ENCODE results near the gene HAUS7.

The HAUS7 gene

DNA sequence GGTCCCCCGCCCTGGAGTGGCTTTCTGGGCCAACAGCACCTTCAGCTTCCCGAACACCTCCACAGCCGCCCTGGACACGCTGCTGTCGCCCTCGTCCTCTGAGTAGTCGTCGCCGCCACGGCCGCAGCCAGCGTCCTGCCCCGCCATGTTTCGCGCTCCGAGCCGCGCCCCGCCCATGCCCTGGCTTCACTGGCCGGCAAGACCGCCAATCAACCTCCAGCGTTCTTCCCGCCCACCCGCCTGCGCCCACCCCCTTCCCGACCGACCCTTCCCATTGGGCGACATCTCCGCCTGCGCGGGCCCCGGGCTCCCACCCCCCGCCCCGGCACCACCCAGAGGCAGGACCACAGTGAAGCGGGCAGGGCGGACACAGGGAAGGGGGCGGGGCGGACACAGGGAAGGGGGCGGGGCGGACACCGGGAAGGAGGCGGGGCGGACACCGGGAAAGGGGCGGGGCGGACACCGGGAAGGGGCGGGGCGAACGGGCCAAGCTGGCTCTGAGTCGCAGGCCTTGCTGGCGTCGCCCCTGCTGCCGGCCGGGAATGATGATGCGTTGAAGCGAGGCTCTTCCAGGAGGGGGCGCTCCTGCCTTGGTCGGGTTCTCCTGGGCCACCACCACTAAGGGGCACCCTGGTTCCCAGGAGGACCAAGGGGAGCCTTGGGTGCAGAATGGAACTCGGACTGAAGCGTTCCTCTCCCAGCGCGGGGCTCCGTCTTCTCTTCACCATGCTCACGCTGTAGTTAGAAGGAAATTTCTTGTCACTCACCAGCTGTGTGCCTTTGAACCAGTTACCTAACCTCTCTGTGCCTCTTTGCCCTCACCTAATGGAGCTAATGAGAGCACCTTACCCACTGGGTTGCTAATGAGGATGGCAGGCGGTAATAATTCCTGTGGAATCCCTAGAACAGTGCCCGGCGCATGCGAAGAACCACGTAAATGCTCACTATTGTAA lies at the start of gene HAUS7:
Gene HAUS7, minus strand, starts transcription at position 166 of the 953 bp plus-strand sequence. Its CDS starts 19 bp downstream, at position 147.
- peak; percentile 80 for DNase-seq

- no peak for DNase-seq
These were observed 49.4 kb upstream of the HAUS7 start for GRCh38 chrX:153519569-153520286.

DNA sequence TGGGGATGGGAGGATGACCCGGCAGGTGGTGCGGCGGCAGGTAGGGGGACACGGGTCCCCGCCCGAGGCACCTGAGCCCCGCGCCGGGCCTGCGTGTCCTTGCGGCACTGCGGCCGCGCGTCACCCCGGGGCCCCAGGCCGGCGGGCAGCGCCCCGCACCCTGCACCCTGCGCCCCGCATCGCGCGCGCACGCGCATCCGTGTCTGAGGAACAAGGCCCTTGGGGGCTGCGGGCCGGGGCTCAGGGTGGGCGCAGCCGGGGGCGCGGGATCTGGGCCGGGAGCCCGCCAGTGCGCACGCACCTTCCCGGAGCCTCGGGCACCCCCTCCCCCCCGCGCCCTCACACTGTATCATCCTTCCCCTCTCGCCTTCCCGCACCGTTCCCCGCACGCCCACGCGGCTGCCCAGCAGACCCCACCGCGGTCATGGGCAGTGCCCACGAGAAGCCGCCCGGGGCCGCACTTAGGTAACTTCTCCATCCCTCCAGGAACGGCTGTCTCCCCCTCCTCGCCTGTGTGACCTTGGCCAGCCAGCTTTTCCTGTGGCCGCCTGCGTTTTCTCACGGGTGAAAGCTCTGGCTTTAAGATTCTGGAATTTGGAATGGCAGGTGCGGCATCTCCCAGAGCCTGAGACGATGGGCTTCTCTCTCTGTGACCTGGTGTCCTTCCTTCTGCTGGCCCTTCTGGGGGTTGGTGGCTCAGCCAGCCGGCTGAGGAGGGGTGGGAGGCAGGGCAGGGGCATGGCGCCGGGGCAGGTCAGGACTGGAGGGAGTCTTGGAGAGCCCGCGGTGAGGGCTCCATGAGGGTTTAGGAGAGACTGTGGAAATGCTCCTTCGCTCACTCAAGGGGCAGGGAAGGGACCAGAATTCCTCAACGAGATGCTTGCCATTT lies 47.8 kb upstream of the HAUS7 start:
- DNase-seq = no peak

DNA sequence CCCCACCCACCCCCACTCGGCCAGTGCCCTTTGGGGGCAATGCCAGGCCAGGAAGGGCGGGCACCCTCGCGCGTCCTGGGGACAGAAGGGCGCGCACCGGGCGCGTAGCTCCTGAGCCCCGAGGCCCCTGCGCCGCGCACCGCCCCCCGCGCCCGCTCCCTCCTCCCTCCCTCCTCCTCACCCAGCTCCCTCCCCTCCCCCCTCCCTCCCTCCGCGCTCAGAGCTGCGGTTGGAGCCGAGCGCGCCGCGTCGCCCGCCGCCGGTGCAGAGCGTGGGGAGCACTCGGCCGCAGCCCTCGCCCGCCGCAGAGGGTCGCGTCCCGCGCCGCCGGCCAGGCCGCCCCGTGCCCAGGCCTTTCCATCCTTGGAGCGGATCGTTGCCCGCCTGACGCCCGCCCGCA lies 47.0 kb upstream of the HAUS7 start, which contains the start of gene ATP2B3:
Gene ATP2B3, plus strand, starts transcription at position 220 of the 400 bp plus-strand sequence. CDS start 18,606 bp downstream, outside the sequence.
- no peak for DNase-seq

DNA sequence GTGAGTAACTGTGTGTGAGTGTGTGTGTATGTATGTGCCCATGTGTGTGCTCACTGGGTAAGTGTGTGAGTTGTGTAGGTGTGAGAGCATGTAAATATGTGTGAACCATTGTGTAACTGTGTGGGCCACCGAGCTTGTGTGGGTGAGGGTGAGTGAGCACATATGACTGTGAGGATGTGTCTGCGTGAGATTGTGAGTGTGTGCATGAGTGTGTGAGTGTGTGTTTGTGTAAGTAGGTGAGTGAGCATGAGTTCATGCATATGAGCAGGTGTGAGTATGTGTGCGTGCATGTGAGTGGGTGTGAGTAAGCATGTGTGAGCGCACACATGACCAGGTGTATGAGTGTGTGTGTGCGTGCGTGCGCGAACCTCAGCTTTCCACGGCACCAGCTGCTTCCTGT lies 45.7 kb upstream of the HAUS7 start:
- no peak for DNase-seq

DNA sequence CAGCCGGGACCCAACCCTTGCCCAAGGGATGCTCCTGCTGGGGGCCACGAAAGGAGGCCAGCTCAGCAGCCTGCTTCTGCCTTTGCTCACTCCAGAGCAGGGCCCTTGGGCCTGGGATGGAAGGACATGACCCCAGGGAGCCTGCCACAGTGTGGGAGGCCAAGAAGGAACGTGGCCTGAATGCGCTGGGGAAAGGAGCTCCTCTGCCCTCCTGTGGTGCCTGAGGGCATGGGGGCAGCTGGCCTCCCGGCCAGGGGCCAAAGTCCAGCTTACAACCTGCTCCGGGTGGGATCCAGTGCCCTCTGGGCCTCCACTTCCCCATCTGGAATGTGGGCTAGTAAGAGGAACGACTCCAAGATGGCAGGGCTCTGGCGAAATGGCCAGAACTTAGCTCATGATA lies 45.1 kb upstream of the HAUS7 start:
- no peak for DNase-seq

GRCh38 chrX:153514259-153514658 lies 43.9 kb upstream of the HAUS7 start:
- no peak for DNase-seq

DNA sequence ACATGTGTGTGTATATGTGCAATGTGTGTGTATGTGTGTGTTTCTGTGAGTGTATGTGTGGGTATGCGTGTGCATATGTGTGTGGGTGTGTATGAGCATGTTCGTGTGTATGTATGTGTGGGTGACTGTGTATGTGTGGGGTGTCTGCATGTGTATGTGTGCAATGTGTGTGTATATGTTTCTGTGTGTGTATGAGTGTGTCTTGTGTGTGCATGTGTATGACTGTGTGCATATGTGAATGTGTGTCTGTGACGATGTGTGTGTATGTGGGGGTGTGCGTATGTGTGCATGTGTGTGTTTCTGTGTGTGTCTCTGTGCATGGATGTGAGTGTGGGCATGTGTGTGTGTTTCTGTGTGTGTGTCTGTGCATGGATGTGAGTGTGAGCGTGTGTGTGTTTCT lies 42.9 kb upstream of the HAUS7 start:
- no peak for DNase-seq

GRCh38 chrX:153512501-153512893 lies 42.1 kb upstream of the HAUS7 start:
- DNase-seq = no peak

DNA sequence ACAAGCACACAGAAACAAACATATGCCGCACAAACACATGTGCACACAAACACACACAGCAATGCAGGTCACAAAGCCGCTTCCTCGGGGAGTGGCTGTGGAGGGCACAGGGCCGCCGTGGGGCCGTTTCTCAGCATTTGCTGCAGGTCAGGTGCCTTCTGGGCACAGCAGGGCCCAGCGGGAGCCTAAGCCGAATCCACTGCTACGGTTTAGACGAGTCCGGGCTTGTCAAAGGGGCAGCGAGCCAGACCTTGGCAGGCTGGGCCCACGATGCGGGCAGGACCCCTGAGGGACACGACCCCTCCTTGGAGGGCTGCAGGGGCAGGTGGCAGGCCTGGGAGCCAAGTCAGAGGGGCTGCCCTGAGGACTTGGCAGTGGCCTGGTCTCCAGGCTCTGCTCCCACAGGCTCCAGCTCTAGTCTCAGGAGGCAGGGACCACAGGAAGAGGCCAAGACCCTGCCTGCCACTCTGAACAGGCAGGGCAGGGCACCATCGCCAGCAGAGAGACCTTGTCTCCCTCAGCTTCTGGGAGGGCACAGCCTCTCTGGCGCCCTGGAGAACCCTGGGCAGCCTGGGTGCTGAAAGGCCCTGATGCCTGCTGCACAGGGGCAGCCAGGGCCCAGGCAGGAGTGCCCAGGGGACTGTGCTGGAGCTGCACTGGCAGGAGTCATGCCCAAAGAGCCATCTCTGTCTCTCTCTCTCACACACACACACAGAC lies 41.6 kb upstream of the HAUS7 start:
- no peak for DNase-seq

- no peak for DNase-seq
These were observed 40.0 kb upstream of the HAUS7 start for GRCh38 chrX:153510383-153510782.

DNA sequence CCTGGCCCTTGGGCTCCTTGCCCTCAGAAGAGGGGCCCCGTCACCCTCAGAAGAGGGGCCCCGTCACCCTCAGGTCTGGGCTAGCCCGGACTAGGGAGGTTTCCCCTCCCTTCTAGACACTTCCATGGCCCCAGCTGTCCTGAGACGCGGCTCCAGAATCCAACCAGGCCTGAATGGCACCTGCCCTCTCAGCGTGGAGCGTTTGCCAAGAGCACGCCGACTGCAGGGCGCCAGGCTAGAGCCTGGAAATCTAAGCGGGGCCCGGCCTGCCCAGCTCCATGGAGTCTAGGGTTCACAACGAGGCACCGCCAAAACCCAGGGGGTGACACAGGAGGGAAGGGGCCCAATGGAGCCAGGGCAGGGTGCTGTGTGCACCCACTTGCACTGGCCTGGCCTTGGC lies 39.2 kb upstream of the HAUS7 start:
- DNase-seq = no peak

DNA sequence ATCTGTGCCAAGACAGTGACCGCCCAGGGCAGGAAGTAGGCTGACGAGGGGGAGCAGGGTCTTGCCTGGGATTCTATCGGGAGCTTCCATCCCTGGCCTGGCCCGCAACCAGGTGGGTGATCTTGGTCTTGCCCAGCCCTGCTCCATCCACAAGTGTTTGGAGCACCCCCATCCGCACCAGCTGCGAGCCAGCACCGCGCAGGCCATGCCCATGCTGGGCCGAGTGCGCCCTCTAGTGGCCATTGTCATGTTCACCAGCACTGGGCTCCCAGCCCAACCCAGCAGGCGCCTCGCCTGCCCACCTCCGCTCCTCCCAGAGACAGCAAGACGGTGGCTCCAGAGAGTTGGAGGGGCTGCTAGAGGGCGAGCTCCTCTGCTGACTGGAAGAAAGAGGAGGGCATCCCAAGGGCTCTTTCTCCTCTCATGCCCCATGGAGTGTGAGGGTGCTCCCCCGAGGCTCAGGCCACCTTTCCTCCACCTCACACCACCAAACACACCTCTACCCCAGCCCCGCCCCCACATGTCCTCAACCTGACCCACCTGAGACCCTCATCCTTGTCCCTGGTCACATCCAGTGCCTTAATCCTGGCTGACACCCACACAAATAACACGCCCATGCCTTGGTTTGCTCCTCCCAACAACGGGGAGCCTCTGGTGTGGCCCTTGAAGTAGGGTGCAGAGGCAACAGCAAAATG lies 37.3 kb upstream of the HAUS7 start:
- DNase-seq = peak; percentile 4

DNA sequence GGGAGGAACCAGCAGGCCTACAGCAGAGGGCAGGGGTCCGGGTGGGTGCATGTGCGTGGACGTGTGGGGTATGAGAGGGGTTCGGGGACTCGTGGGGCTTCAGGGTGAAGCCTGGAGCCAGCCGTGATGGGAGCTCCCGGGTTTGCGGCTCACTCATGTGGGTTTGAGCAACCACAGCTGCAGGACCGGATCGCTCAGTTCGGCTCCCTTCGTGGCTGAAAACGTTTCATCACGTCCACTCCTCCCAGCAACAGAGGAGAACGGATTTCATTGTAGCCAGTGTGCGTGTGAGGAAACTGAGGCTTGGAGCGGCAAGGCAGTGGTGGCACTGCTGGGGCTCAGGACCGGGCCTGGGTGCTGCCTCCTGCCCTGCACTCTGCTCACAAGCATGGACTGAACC lies 35.0 kb upstream of the HAUS7 start:
- no peak for DNase-seq

DNA sequence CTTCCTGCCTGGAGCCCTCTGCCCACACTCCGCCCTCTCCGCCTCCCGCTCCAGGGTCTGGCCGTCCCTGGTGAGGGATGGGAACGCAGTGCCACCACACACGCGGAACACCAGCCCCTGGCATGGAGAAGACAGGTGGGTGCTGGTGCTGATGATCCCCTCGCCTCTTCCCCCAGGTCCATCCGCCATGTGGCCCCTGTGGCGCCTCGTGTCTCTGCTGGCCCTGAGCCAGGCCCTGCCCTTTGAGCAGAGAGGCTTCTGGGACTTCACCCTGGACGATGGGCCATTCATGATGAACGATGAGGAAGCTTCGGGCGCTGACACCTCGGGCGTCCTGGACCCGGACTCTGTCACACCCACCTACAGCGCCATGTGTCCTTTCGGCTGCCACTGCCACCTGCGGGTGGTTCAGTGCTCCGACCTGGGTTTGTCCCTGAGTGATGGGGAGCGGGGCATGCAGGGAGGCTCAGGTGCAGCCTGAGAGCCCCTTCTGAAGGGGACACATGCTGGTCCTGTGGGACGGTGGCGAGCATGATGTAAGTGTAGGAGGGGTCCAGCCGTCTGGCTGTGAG lies 34.2 kb upstream of the HAUS7 start:
- DNase-seq = no peak

GRCh38 chrX:153502796-153503195 lies 32.4 kb upstream of the HAUS7 start:
- no peak for DNase-seq

DNA sequence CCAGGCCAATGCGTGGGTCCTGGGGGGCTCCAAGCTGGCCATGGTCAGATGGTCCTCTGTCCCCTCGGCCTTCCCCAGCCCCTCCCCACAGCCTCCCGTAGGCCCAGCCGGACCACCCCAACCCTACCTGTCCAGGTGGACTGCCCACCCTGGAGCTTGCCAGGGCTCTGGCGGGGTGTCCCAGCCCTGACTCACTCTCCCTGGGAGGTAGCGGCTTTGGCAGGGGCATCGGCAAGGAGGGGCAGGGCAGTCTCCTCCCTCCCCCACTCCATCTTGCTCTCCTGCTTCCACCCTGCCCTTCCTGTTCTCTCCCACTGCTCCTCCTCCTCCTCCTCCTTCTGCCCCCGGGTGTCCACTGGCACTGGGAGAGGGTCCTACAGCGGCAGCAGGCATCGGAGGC lies 31.8 kb upstream of the HAUS7 start:
- DNase-seq = no peak

DNA sequence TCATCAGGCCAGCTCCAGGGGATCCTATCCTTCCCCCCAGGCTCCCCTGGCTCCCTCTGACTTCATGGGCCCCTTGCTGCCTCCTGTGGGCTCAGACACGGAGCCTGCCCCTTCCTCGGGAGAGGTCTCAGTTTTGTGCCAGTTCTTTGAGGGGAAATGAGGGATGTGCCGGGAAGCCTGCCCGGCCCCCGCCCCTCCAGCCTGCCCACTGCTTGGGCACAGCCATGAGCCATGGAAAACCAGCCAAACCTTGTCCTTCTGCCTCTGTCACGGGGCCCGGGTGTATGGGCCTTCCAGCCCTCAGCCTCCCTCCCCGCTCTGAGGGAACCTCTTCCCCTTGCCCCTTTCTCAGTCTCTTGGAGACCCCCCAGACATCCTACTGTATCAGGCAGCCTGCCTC lies 31.2 kb upstream of the HAUS7 start:
- no peak for DNase-seq

DNA sequence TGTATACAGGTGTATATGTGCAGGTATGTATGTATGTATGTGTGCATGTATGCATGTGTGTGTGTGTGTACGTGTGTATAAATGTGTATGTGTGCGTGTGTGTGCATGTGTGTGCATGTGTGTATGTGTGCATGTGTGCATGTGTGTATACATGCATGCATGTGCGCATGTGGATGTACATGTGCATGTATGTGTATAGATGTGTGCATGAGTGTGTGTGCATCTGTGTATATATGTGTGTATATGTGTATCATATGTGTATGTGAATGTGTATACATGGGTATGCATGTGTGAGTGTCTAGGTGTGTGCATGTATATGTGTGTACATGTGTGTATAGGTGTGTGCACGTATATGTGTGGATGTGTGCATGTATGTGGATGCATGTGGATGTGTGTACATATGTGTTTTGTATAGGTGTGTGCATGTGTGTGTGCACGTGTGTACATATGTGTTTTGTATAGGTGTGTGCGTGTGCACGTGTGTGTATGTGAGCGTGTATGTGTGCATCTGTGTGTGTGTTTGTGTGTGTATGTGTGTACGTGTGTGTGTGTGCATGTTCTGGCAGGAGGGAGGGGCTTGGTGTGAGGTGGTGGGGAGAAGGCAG lies 30.4 kb upstream of the HAUS7 start:
- no peak for DNase-seq

DNA sequence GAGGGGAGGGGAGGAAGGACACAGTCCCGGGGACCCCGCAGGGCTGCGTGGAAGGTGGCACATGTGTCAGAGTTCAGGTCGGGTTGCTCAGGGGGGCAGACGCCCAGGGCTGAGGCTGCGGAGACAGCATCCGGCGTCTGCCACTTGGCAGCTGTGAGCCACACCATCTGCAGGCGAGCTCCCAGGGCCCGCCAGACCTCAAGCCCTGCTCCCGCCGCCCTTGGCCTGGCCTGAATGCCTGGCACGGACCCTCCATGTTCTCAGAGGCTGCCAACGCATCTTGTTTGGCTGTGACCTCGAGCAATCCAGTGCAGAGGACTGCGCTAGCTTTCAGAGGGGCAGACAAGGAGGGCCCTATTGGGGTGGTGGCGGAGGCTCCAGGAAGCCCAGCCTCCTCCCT lies 29.5 kb upstream of the HAUS7 start:
- DNase-seq = no peak

DNA sequence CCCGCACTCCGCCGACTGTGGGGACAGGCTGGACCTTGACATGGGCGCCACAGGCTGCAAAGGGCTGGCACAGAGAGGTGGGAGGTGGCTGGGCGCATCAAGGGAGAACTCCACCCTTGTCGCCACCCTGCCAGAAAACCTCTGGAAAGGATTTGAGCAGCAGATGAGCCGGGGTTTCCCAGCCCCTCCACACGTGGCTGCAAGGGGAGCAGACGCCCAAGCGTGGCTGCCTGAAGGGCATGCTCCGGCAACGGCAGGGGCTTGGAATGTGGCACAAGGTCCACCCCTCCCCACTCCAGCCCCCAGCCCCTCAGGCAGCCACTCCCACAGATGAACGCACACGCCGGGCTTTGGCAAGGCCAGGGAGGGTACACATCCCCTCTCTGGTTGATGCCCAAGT lies 29.0 kb upstream of the HAUS7 start:
- no peak for DNase-seq
